Measurements from ENCODE around the gene COL26A1. TPM values are rescaled to one million over a fixed set of nuclear protein-coding genes. Genes with fewer than 3 reads are reported as not detected.

Gene COL26A1
- total RNA-seq, 2 experiments from 2014 or later, result not detected

GRCh38 chr7:101543846-101544245 lies 181.2 kb downstream of the COL26A1 start:
- no peak overlapping the region for H3K4me3 ChIP-seq (ENCODE audit: low read depth, low read length, poor library complexity, severe bottlenecking)
- no peak overlapping the region for H2AFZ ChIP-seq (ENCODE audit: low read length)
- no peak overlapping the region for H3K27ac ChIP-seq (ENCODE audit: low read depth, low read length, poor library complexity, severe bottlenecking)
- H3K4me1 ChIP-seq (ENCODE audit: insufficient read depth, low read length, poor library complexity, severe bottlenecking), result no peaks in the 10 kb centered on the region
- no peak for TF ChIP-seq EZH2phosphoT487 (IDR thresholded peaks at IDR 0.05; ENCODE audit: borderline replicate concordance, low read depth, low read length)
- TF ChIP-seq CTCF (conservative IDR thresholded peaks at IDR 0.05; ENCODE audit: low read length), result no peak
- no peaks in the 10 kb centered on the region for H3K79me2 ChIP-seq (ENCODE audit: insufficient read depth, low read depth, low read length)
- ChIA-PET CTCF (ENCODE audit: unreplicated experiment) (no interaction called here), POLR2A (no interaction called here)
- intact Hi-C loops (cut with micrococcal nuclease; ENCODE audit: unreplicated experiment), result loop anchor here (2.0 to 10.0 kb wide), 4 partner anchors 59 to 851 kb away; partner anchors contain the start of gene PRKRIP1
- H4K20me1 ChIP-seq (ENCODE audit: insufficient read depth, low read length), result no peaks in the 10 kb centered on the region
- no peaks in the 10 kb centered on the region for H3K9me2 ChIP-seq (ENCODE audit: insufficient read depth, low read length)
- H3K36me3 ChIP-seq (ENCODE audit: insufficient read depth, low read length), result no peaks in the 10 kb centered on the region
- DNase-seq (ENCODE audit: low spot score), result no peak
- BruUV-seq (replicated peaks), result no TSS peak
- no peak overlapping the region for H3K4me2 ChIP-seq (ENCODE audit: low read length)
- no peaks in the 10 kb centered on the region for H3K9me3 ChIP-seq (ENCODE audit: low read length)

- intact Hi-C loops (cut with micrococcal nuclease; ENCODE audit: unreplicated experiment), result loop anchor here (10.0 kb wide), 1 partner anchor 849 kb away; the partner anchor contains the start of gene PRKRIP1
- POLR2A ChIA-PET, result interaction anchor here (0.6 kb wide), 2 partner anchors 34 to 221 kb away, joined by 3 to 4 read pairs; no protein-coding TSS in a partner anchor
- no TSS peak for BruUV-seq (replicated peaks)
Measured at GRCh38 chr7:101545441-101546190, 182.9 kb downstream of the COL26A1 start.

GRCh38 chr7:101546308-101546936 lies 183.7 kb downstream of the COL26A1 start:
- no peak for TF ChIP-seq EZH2phosphoT487 (IDR thresholded peaks at IDR 0.05; ENCODE audit: borderline replicate concordance, low read depth, low read length)
- no peak for TF ChIP-seq CTCF (conservative IDR thresholded peaks at IDR 0.05; ENCODE audit: low read length)
- no TSS peak for BruUV-seq (replicated peaks)
- Histone ChIP-seq H3K36me3 (ENCODE audit: insufficient read depth, low read length) (no peaks in the 10 kb centered on the region), H4K20me1 (ENCODE audit: insufficient read depth, low read length) (no peaks in the 10 kb centered on the region), H3K4me1 (ENCODE audit: insufficient read depth, low read length, poor library complexity, severe bottlenecking) (no peaks in the 10 kb centered on the region), H3K4me3 (ENCODE audit: low read depth, low read length, poor library complexity, severe bottlenecking) (no peak overlapping the region), H3K9me2 (ENCODE audit: insufficient read depth, low read length) (no peaks in the 10 kb centered on the region), H3K79me2 (ENCODE audit: insufficient read depth, low read depth, low read length) (no peaks in the 10 kb centered on the region), H3K9me3 (ENCODE audit: low read length) (no peaks in the 10 kb centered on the region), H3K27ac (ENCODE audit: low read depth, low read length, poor library complexity, severe bottlenecking) (no peak overlapping the region), H3K4me2 (ENCODE audit: low read length) (no peak overlapping the region), H2AFZ (ENCODE audit: low read length) (no peak overlapping the region)
- intact Hi-C loops (cut with micrococcal nuclease; ENCODE audit: unreplicated experiment), result loop anchor here (10.0 kb wide), 1 partner anchor 848 kb away; the partner anchor contains the start of gene PRKRIP1
- no peak for DNase-seq (ENCODE audit: low spot score)
- ChIA-PET CTCF (ENCODE audit: unreplicated experiment) (no interaction called here), POLR2A (interaction anchor here (0.6 kb wide), 1 partner anchor 34 kb away, joined by 3 read pairs; no protein-coding TSS in a partner anchor)

More at GRCh38 chr7:101545441-101546190, 182.9 kb downstream of the COL26A1 start:
- H3K27ac ChIP-seq (ENCODE audit: low read depth, low read length, poor library complexity, severe bottlenecking), result no peak overlapping the region
- no peak overlapping the region for H2AFZ ChIP-seq (ENCODE audit: low read length)
- no peaks in the 10 kb centered on the region for H3K36me3 ChIP-seq (ENCODE audit: insufficient read depth, low read length)
- H3K79me2 ChIP-seq (ENCODE audit: insufficient read depth, low read depth, low read length), result no peaks in the 10 kb centered on the region
- H3K9me3 ChIP-seq (ENCODE audit: low read length), result no peaks in the 10 kb centered on the region
- H3K4me3 ChIP-seq (ENCODE audit: low read depth, low read length, poor library complexity, severe bottlenecking), result no peak overlapping the region
- no peaks in the 10 kb centered on the region for H4K20me1 ChIP-seq (ENCODE audit: insufficient read depth, low read length)
- no peak for DNase-seq (ENCODE audit: low spot score)
- no peaks in the 10 kb centered on the region for H3K9me2 ChIP-seq (ENCODE audit: insufficient read depth, low read length)
- no peaks in the 10 kb centered on the region for H3K4me1 ChIP-seq (ENCODE audit: insufficient read depth, low read length, poor library complexity, severe bottlenecking)
- TF ChIP-seq EZH2phosphoT487 (IDR thresholded peaks at IDR 0.05; ENCODE audit: borderline replicate concordance, low read depth, low read length), result no peak
- CTCF ChIA-PET (ENCODE audit: unreplicated experiment), result no interaction called here
- no peak overlapping the region for H3K4me2 ChIP-seq (ENCODE audit: low read length)

Data from OCI-LY7 (cell line).